ENCODE measurements around the gene ETV4. TPM values are rescaled to one million over a fixed set of nuclear protein-coding genes. Genes with fewer than 3 reads are reported as not detected.

Gene ETV4
- total and polyA plus RNA-seq, 2 of the 13 experiments (the other 11 are each of a cell fraction or from before 2014, with no cell fraction given), result 128 to 330 TPM

DNA sequence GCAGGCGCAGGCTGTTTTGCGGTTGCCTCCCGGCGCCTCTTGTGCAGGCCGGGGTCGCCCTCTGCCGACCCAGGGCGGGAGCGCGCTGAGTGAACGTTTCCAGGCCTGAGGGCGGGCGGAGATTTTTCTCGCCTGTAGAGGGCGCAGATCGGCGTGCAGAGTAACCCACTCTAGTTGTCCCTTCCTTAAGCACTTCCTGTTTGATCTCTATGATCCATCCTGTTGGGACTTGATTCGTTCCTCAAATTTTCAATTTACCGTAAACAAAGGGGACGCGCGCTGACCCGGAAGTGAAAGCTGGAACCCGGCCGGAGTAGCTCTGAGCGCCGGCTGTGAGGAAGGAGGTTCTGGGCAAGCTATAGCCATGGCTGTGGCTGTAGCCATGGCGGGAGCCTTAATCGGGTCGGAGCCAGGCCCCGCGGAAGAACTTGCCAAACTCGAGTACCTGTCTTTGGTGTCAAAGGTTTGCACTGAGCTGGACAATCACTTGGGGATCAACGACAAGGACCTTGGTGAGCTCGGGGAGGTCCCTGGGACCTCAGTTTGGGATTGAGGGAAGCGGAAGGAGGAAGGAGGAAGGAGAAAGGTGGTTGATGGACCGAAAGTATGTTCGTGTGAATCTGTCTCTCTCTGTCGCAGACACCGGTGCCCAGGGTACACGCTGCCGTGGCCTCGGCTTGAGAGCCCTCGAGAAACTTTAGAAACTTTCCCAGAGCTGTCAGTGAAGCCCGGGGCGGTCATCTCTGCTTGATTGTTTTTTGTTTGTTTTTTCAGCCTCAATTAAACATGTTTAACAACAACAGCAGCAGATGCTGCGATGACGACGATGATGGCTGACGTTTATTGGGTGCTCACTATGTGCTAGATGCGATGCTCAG is 62.2 kb downstream of the ETV4 start, which contains the start of gene DHX8 (continued):
- TF ChIP-seq ZBTB7B (CRISPR knock-in tag; IDR thresholded peaks at IDR 0.05), result peak; percentile 96
- TF ChIP-seq, protein P1, sequence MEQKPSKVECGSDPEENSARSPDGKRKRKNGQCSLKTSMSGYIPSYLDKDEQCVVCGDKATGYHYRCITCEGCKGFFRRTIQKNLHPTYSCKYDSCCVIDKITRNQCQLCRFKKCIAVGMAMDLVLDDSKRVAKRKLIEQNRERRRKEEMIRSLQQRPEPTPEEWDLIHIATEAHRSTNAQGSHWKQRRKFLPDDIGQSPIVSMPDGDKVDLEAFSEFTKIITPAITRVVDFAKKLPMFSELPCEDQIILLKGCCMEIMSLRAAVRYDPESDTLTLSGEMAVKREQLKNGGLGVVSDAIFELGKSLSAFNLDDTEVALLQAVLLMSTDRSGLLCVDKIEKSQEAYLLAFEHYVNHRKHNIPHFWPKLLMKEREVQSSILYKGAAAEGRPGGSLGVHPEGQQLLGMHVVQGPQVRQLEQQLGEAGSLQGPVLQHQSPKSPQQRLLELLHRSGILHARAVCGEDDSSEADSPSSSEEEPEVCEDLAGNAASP (CRISPR knock-in tag; IDR thresholded peaks at IDR 0.05; ENCODE audit: borderline replicate concordance), result peak; percentile 92
- TF ChIP-seq PHF20 (CRISPR knock-in tag; IDR thresholded peaks at IDR 0.05), result peak; percentile 96
- no peak for TF ChIP-seq TIGD3 (CRISPR knock-in tag; IDR thresholded peaks at IDR 0.05; ENCODE audit: borderline replicate concordance)
- no peak for TF ChIP-seq ZNF256 (CRISPR knock-in tag; conservative IDR thresholded peaks at IDR 0.05)
- peak; percentile 97 for TF ChIP-seq DNMT3B (CRISPR knock-in tag; conservative IDR thresholded peaks at IDR 0.05)
- peak; percentile 85 for TF ChIP-seq PHF8 (CRISPR knock-in tag; IDR thresholded peaks at IDR 0.05)
- TF ChIP-seq ZBTB42 (CRISPR knock-in tag; IDR thresholded peaks at IDR 0.05), result no peak
- TF ChIP-seq GABPA (IDR thresholded peaks at IDR 0.05; ENCODE audit: low read depth, low read length), result peak; percentile 91
- TF ChIP-seq GABPA (CRISPR knock-in tag; IDR thresholded peaks at IDR 0.05; ENCODE audit: low read depth), result peak; percentile 99
- peak; percentile 20; the same call in 1 of the 2 replicates for TF ChIP-seq SOX13 (IDR thresholded peaks at IDR 0.05)
- TF ChIP-seq SOX13 (CRISPR knock-in tag; conservative IDR thresholded peaks at IDR 0.05 in 1 of 2, IDR thresholded peaks at IDR 0.05 in 1 of 2), result peak; percentile 67; a peak in 1 of 4 replicates
- TF ChIP-seq GTF2F1 (IDR thresholded peaks at IDR 0.05; ENCODE audit: low read length), result peak; percentile 83
- TF ChIP-seq, protein P2, sequence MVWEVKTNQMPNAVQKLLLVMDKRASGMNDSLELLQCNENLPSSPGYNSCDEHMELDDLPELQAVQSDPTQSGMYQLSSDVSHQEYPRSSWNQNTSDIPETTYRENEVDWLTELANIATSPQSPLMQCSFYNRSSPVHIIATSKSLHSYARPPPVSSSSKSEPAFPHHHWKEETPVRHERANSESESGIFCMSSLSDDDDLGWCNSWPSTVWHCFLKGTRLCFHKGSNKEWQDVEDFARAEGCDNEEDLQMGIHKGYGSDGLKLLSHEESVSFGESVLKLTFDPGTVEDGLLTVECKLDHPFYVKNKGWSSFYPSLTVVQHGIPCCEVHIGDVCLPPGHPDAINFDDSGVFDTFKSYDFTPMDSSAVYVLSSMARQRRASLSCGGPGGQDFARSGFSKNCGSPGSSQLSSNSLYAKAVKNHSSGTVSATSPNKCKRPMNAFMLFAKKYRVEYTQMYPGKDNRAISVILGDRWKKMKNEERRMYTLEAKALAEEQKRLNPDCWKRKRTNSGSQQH (CRISPR knock-in tag; IDR thresholded peaks at IDR 0.05; ENCODE audit: low read depth), result peak; percentile 90
- peak; percentile 89 for TF ChIP-seq FOXA3 (CRISPR knock-in tag; IDR thresholded peaks at IDR 0.05)
- no peak; the same call in 1 of the 2 replicates for TF ChIP-seq ZNF766 (CRISPR knock-in tag; IDR thresholded peaks at IDR 0.05; ENCODE audit: borderline replicate concordance)
- peak; percentile 90 for TF ChIP-seq RXRA (CRISPR knock-in tag; IDR thresholded peaks at IDR 0.05)
- TF ChIP-seq ZNF343 (CRISPR knock-in tag; IDR thresholded peaks at IDR 0.05), result no peak
- TF ChIP-seq CC2D1A (CRISPR knock-in tag; IDR thresholded peaks at IDR 0.05), result peak; percentile 89; the same call in 1 of the 2 replicates
- peak; percentile 96 for TF ChIP-seq ZBTB38 (CRISPR knock-in tag; IDR thresholded peaks at IDR 0.05)
- TF ChIP-seq HIVEP1 (CRISPR knock-in tag; IDR thresholded peaks at IDR 0.05), result peak; percentile 10; the same call in 1 of the 2 replicates
- TF ChIP-seq SNAI1 (CRISPR knock-in tag; IDR thresholded peaks at IDR 0.05; ENCODE audit: borderline replicate concordance), result peak; percentile 81; the same call in 1 of the 2 replicates
- peak; percentile 88 for TF ChIP-seq BORCS8-MEF2B (CRISPR knock-in tag; IDR thresholded peaks at IDR 0.05)
- peak; percentile 78; the same call in 1 of the 2 replicates for TF ChIP-seq ZFP82 (CRISPR knock-in tag; IDR thresholded peaks at IDR 0.05; ENCODE audit: borderline replicate concordance)
- peak; percentile 93; the same call in 1 of the 2 replicates for TF ChIP-seq FOXM1 (CRISPR knock-in tag; IDR thresholded peaks at IDR 0.05)
- no peak for TF ChIP-seq ZNF549 (CRISPR knock-in tag; IDR thresholded peaks at IDR 0.05)
- TF ChIP-seq FOXK1 (CRISPR knock-in tag; IDR thresholded peaks at IDR 0.05; ENCODE audit: borderline replicate concordance, low read depth), result peak; percentile 100
